IMR-90 (cell line): ENCODE measurements around the gene RFT1.

ENCODE experiments used
- BHLHE40 ChIP-seq: fragments of 150-350 bp; IDR thresholded peaks from 2 replicates; pipeline ENCODE4 v1.6.1; 2016; ENCODE audit warnings: mild to moderate bottlenecking, low read depth, low read length
- CHD1 ChIP-seq: IDR thresholded peaks from 2 replicates; pipeline ENCODE4 v1.6.1; 2012; ENCODE audit warnings: low read depth, low read length, improper control_type of control experiment
- CTCF ChIP-seq: conservative IDR thresholded peaks from 2 replicates; pipeline ENCODE4 v1.5.1; 2012; ENCODE audit warnings: mild to moderate bottlenecking, low read depth, low read length, improper control_type of control experiment
- MAFK ChIP-seq: IDR thresholded peaks from 2 replicates; pipeline ENCODE4 v1.6.1; 2012; ENCODE audit warnings: low read depth, low read length, improper control_type of control experiment
- POLR2A ChIP-seq: IDR thresholded peaks from 2 replicates; pipeline ENCODE4 v1.6.1; 2012; ENCODE audit warnings: mild to moderate bottlenecking, low read depth, low read length
- RAD21 ChIP-seq: IDR thresholded peaks from 2 replicates; pipeline ENCODE4 v1.6.1; 2012; ENCODE audit warnings: low read length, improper control_type of control experiment
- SMC3 ChIP-seq: fragments of 150-350 bp; IDR thresholded peaks from 2 replicates; pipeline ENCODE4 v1.6.1; 2016; ENCODE audit warnings: low read depth, mild to moderate bottlenecking, antibody characterized with exemption, low read length, moderate library complexity
- TF ChIP-seq, protein P1 (sequence below): fragments of 150-350 bp; IDR thresholded peaks from 2 replicates; pipeline ENCODE4 v1.6.1; 2017; ENCODE audit warnings: mild to moderate bottlenecking, antibody characterized with exemption, low read length, low read depth

DNA sequence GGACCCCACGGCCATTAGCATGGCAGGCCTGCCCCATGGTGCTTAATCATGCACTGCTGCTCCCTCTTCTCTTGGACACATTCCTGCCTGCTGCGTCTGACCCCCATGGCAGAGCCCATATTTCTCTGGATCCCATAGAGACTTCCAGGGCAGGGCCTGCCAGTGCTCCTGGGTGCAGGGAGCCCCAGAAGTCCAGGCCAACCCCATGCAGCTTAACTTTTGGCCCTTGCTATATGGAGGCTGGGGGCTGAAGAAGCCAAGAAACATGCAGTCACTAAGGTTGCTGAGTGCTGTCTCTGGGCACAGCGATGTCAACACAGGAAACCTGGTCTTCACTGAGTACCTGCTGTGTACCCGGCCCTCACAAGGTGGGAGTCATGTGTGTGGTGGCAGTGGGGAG, 19.5 kb upstream of the RFT1 start:
- TF ChIP-seq CTCF (no peak), MAFK (no peak), CHD1 (no peak), BHLHE40 (no peak), POLR2A (no peak), RAD21 (no peak), SMC3 (no peak)
- TF ChIP-seq, protein P1, sequence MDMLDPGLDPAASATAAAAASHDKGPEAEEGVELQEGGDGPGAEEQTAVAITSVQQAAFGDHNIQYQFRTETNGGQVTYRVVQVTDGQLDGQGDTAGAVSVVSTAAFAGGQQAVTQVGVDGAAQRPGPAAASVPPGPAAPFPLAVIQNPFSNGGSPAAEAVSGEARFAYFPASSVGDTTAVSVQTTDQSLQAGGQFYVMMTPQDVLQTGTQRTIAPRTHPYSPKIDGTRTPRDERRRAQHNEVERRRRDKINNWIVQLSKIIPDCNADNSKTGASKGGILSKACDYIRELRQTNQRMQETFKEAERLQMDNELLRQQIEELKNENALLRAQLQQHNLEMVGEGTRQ, result no peak
